GM21526 (cell line): Measurements from ENCODE around the gene CAV2.

Source experiments
- ATAC-seq: cut with Tn5 transposase; IDR thresholded peaks from one replicate; pipeline ENCODE4 v1.9.1; 2021; ENCODE audit warnings: moderate library complexity; ENCODE audit not compliant: unreplicated experiment, low FRiP score

The CAV2 gene

GRCh38 chr7:116544487-116544886, 44.9 kb downstream of the CAV2 start:
- no peak for ATAC-seq

GRCh38 chr7:116545411-116545993, 46.0 kb downstream of the CAV2 start:
- ATAC-seq: no peak

GRCh38 chr7:116546054-116546453, 46.5 kb downstream of the CAV2 start:
- no peak for ATAC-seq

GRCh38 chr7:116546916-116547315, 47.4 kb downstream of the CAV2 start:
- no peak for ATAC-seq

GRCh38 chr7:116547347-116547746, 47.8 kb downstream of the CAV2 start:
- no peak for ATAC-seq

- ATAC-seq: peak; percentile 97
Observed at GRCh38 chr7:116548506-116548905, 49.0 kb downstream of the CAV2 start.

GRCh38 chr7:116549370-116549769, 49.8 kb downstream of the CAV2 start:
- no peak for ATAC-seq

- ATAC-seq: no peak
Observed at GRCh38 chr7:116551692-116552091, 52.2 kb downstream of the CAV2 start.

- no peak for ATAC-seq
Observed at GRCh38 chr7:116552602-116553001, 53.1 kb downstream of the CAV2 start.

GRCh38 chr7:116553168-116553964, 53.8 kb downstream of the CAV2 start:
- ATAC-seq: no peak

- no peak for ATAC-seq
Observed at GRCh38 chr7:116554436-116554835, 54.9 kb downstream of the CAV2 start.

- ATAC-seq: no peak
Observed at GRCh38 chr7:116554911-116555310, 55.4 kb downstream of the CAV2 start.

- no peak for ATAC-seq
Observed at GRCh38 chr7:116557066-116557585, 57.6 kb downstream of the CAV2 start.

- no peak for ATAC-seq
Observed at GRCh38 chr7:116557901-116558300, 58.4 kb downstream of the CAV2 start.
